H1 (cell line): ENCODE measurements around the gene PDE4D. TPM values are rescaled to one million over a fixed set of nuclear protein-coding genes. Genes with fewer than 3 reads are reported as not detected.

Source experiments
- KDM1A ChIP-seq: fragments of 200-600, 300-600 bp; sonication (generic); IDR thresholded peaks from 2 replicates; pipeline ENCODE4 v1.7.1; 2016; ENCODE audit warnings: mild to moderate bottlenecking, low read length, borderline replicate concordance
- RFX5 ChIP-seq: IDR thresholded peaks from 2 replicates; pipeline ENCODE4 v1.6.1; 2011; ENCODE audit warnings: low read depth, low read length, improper control_type of control experiment, borderline replicate concordance
- polyA plus RNA-seq, 7 experiments: library from polyadenylated mRNA; depleted of rRNA in 3 of 7; stranded (reverse) in 5 of 7; unstranded in 2 of 7; fragments of >200 nt in 5 of 7; fragments of 200-250 nt in 2 of 7; gene quantifications; 1 replicate in 5 of 7; 2 replicates in 1 of 7; 4 replicates in 1 of 7; pipeline versions ENCODE4 v1.2.1 to v1.2.3, GENCODE V29; 2011 to 2013; ENCODE audit warnings: missing spikeins in 2 of 7, mixed read lengths in 2 of 7
- total RNA-seq: library from RNA; stranded (reverse); fragmentation: NEBNext Ultra II Directional; extraction: Animal tissue kit (Norgen Biotek cat#: 25700); gene quantifications from 2 replicates; pipeline ENCODE4 v1.2.1, GENCODE V29; 2021
- TF ChIP-seq, protein P1 (sequence below): fragments of 300-600 bp; sonication (generic); IDR thresholded peaks from 2 replicates; pipeline ENCODE4 v1.7.1; 2012; ENCODE audit warnings: low read length, moderate library complexity, mild to moderate bottlenecking, inconsistent platforms; ENCODE audit not compliant: insufficient replicate concordance

The PDE4D gene
- total and polyA plus RNA-seq, 2 of the 8 experiments (the other 6 are each of a cell fraction or from before 2014, with no cell fraction given): 2.3 to 3.7 TPM

DNA sequence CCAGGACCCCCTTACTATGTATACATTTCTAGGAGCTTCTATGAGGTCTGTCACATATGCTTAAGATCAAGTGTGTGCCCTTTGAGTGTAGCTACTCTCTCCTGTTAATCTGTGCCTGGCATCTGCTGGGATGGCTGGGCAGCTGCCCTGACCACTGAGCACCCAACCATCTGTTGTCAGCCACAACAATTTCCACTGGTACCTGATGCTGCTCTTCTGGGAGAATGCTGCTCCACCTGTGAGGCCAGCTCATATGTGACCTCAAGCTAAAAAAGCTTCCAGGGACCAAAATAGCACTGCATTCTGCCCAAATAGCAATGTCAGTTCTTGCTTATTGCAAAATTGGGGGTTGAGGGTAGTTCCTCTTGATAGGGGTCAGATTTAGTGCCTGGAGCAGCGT lies 715.0 kb downstream of the PDE4D start (continued):
- TF ChIP-seq, protein P1, sequence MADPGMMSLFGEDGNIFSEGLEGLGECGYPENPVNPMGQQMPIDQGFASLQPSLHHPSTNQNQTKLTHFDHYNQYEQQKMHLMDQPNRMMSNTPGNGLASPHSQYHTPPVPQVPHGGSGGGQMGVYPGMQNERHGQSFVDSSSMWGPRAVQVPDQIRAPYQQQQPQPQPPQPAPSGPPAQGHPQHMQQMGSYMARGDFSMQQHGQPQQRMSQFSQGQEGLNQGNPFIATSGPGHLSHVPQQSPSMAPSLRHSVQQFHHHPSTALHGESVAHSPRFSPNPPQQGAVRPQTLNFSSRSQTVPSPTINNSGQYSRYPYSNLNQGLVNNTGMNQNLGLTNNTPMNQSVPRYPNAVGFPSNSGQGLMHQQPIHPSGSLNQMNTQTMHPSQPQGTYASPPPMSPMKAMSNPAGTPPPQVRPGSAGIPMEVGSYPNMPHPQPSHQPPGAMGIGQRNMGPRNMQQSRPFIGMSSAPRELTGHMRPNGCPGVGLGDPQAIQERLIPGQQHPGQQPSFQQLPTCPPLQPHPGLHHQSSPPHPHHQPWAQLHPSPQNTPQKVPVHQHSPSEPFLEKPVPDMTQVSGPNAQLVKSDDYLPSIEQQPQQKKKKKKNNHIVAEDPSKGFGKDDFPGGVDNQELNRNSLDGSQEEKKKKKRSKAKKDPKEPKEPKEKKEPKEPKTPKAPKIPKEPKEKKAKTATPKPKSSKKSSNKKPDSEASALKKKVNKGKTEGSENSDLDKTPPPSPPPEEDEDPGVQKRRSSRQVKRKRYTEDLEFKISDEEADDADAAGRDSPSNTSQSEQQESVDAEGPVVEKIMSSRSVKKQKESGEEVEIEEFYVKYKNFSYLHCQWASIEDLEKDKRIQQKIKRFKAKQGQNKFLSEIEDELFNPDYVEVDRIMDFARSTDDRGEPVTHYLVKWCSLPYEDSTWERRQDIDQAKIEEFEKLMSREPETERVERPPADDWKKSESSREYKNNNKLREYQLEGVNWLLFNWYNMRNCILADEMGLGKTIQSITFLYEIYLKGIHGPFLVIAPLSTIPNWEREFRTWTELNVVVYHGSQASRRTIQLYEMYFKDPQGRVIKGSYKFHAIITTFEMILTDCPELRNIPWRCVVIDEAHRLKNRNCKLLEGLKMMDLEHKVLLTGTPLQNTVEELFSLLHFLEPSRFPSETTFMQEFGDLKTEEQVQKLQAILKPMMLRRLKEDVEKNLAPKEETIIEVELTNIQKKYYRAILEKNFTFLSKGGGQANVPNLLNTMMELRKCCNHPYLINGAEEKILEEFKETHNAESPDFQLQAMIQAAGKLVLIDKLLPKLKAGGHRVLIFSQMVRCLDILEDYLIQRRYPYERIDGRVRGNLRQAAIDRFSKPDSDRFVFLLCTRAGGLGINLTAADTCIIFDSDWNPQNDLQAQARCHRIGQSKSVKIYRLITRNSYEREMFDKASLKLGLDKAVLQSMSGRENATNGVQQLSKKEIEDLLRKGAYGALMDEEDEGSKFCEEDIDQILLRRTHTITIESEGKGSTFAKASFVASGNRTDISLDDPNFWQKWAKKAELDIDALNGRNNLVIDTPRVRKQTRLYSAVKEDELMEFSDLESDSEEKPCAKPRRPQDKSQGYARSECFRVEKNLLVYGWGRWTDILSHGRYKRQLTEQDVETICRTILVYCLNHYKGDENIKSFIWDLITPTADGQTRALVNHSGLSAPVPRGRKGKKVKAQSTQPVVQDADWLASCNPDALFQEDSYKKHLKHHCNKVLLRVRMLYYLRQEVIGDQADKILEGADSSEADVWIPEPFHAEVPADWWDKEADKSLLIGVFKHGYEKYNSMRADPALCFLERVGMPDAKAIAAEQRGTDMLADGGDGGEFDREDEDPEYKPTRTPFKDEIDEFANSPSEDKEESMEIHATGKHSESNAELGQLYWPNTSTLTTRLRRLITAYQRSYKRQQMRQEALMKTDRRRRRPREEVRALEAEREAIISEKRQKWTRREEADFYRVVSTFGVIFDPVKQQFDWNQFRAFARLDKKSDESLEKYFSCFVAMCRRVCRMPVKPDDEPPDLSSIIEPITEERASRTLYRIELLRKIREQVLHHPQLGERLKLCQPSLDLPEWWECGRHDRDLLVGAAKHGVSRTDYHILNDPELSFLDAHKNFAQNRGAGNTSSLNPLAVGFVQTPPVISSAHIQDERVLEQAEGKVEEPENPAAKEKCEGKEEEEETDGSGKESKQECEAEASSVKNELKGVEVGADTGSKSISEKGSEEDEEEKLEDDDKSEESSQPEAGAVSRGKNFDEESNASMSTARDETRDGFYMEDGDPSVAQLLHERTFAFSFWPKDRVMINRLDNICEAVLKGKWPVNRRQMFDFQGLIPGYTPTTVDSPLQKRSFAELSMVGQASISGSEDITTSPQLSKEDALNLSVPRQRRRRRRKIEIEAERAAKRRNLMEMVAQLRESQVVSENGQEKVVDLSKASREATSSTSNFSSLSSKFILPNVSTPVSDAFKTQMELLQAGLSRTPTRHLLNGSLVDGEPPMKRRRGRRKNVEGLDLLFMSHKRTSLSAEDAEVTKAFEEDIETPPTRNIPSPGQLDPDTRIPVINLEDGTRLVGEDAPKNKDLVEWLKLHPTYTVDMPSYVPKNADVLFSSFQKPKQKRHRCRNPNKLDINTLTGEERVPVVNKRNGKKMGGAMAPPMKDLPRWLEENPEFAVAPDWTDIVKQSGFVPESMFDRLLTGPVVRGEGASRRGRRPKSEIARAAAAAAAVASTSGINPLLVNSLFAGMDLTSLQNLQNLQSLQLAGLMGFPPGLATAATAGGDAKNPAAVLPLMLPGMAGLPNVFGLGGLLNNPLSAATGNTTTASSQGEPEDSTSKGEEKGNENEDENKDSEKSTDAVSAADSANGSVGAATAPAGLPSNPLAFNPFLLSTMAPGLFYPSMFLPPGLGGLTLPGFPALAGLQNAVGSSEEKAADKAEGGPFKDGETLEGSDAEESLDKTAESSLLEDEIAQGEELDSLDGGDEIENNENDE: no peak
- TF ChIP-seq KDM1A: no peak
- TF ChIP-seq RFX5: no peak
